ENCODE data around the gene DKKL1.

Gene DKKL1

GRCh38 chr19:49347835-49348234 is 15.8 kb upstream of the DKKL1 start:
- no peak overlapping the region for H3K4me3 ChIP-seq (ENCODE audit: low read depth in 1 of 2, low read length in 2 of 2)
- no peak overlapping the region for H3K4me2 ChIP-seq (ENCODE audit: insufficient read depth, low read length)
- TF ChIP-seq CTCF (IDR thresholded peaks at IDR 0.05; ENCODE audit: borderline replicate concordance, extremely low read depth, low read length, poor library complexity, severe bottlenecking) = no peak
- no peak for TF ChIP-seq EZH2 (IDR thresholded peaks at IDR 0.05; ENCODE audit: borderline replicate concordance, low read depth, low read length, severe bottlenecking)
- no peaks in the 10 kb centered on the region for H3K9me3 ChIP-seq (ENCODE audit: insufficient read depth, low read length, severe bottlenecking)
- H3K4me1 ChIP-seq (ENCODE audit: insufficient read depth, low read length) = no peaks in the 10 kb centered on the region
- DNase-seq (no peak), ATAC-seq (ENCODE audit: insufficient read depth, low read depth) (peak; percentile 35; the same call in 1 of the 3 replicates)
- H2AFZ ChIP-seq (ENCODE audit: low read depth, low read length) = no peak overlapping the region; the same call in 1 of the 2 replicates
- no peak overlapping the region for H3K27ac ChIP-seq (ENCODE audit: low read length)
- no peaks in the 10 kb centered on the region for H3K27me3 ChIP-seq (ENCODE audit: insufficient read depth, low read length, poor library complexity)
- no peak overlapping the region for H3K9ac ChIP-seq (ENCODE audit: low read depth, low read length)
- no peaks in the 10 kb centered on the region for H4K20me1 ChIP-seq (ENCODE audit: insufficient read depth, low read length)
- no peaks in the 10 kb centered on the region for H3K79me2 ChIP-seq (ENCODE audit: insufficient read depth, low read length)
- no peaks in the 10 kb centered on the region for H3K36me3 ChIP-seq (ENCODE audit: insufficient read depth, low read length)

GRCh38 chr19:49348305-49349189 is 15.1 kb upstream of the DKKL1 start:
- H4K20me1 ChIP-seq (ENCODE audit: insufficient read depth, low read length) = no peaks in the 10 kb centered on the region
- no peak for ATAC-seq (ENCODE audit: insufficient read depth, low read depth)
- TF ChIP-seq CTCF (IDR thresholded peaks at IDR 0.05; ENCODE audit: borderline replicate concordance, extremely low read depth, low read length, poor library complexity, severe bottlenecking) (no peak), EZH2 (IDR thresholded peaks at IDR 0.05; ENCODE audit: borderline replicate concordance, low read depth, low read length, severe bottlenecking) (no peak)
- H3K79me2 ChIP-seq (ENCODE audit: insufficient read depth, low read length) = no peaks in the 10 kb centered on the region
- H3K27ac ChIP-seq (ENCODE audit: low read length) = no peak overlapping the region
- H3K4me1 ChIP-seq (ENCODE audit: insufficient read depth, low read length) = no peaks in the 10 kb centered on the region
- no peak overlapping the region for H3K4me2 ChIP-seq (ENCODE audit: insufficient read depth, low read length)
- no peaks in the 10 kb centered on the region for H3K9me3 ChIP-seq (ENCODE audit: insufficient read depth, low read length, severe bottlenecking)
- no peak for DNase-seq
- no peak overlapping the region for H2AFZ ChIP-seq (ENCODE audit: low read depth, low read length)
- H3K27me3 ChIP-seq (ENCODE audit: insufficient read depth, low read length, poor library complexity) = no peaks in the 10 kb centered on the region
- no peak overlapping the region for H3K9ac ChIP-seq (ENCODE audit: low read depth, low read length)
- H3K4me3 ChIP-seq (ENCODE audit: low read depth in 1 of 2, low read length in 2 of 2) = no peak overlapping the region
- no peaks in the 10 kb centered on the region for H3K36me3 ChIP-seq (ENCODE audit: insufficient read depth, low read length)

- Histone ChIP-seq H3K9ac (ENCODE audit: low read depth, low read length) (no peak overlapping the region), H3K36me3 (ENCODE audit: insufficient read depth, low read length) (no peaks in the 10 kb centered on the region), H4K20me1 (ENCODE audit: insufficient read depth, low read length) (no peaks in the 10 kb centered on the region), H3K9me3 (ENCODE audit: insufficient read depth, low read length, severe bottlenecking) (no peaks in the 10 kb centered on the region), H3K4me3 (ENCODE audit: low read depth in 1 of 2, low read length in 2 of 2) (no peak overlapping the region), H3K4me1 (ENCODE audit: insufficient read depth, low read length) (no peaks in the 10 kb centered on the region), H3K4me2 (ENCODE audit: insufficient read depth, low read length) (no peak overlapping the region), H3K27me3 (ENCODE audit: insufficient read depth, low read length, poor library complexity) (no peaks in the 10 kb centered on the region), H3K27ac (ENCODE audit: low read length) (no peak overlapping the region), H2AFZ (ENCODE audit: low read depth, low read length) (no peak overlapping the region), H3K79me2 (ENCODE audit: insufficient read depth, low read length) (no peaks in the 10 kb centered on the region)
- DNase-seq (no peak), ATAC-seq (ENCODE audit: insufficient read depth, low read depth) (no peak)
- no peak for TF ChIP-seq EZH2 (IDR thresholded peaks at IDR 0.05; ENCODE audit: borderline replicate concordance, low read depth, low read length, severe bottlenecking)
These were observed 14.1 kb upstream of the DKKL1 start for GRCh38 chr19:49349567-49349966.

GRCh38 chr19:49355909-49356353 is 7.7 kb upstream of the DKKL1 start:
- Histone ChIP-seq H3K9me3 (ENCODE audit: insufficient read depth, low read length, severe bottlenecking) (no peaks in the 10 kb centered on the region), H4K20me1 (ENCODE audit: insufficient read depth, low read length) (no peaks in the 10 kb centered on the region), H3K9ac (ENCODE audit: low read depth, low read length) (no peak overlapping the region), H2AFZ (ENCODE audit: low read depth, low read length) (no peak overlapping the region; the same call in 1 of the 2 replicates), H3K36me3 (ENCODE audit: insufficient read depth, low read length) (no peaks in the 10 kb centered on the region), H3K79me2 (ENCODE audit: insufficient read depth, low read length) (no peaks in the 10 kb centered on the region), H3K4me3 (ENCODE audit: low read depth in 1 of 2, low read length in 2 of 2) (no peak overlapping the region), H3K4me2 (ENCODE audit: insufficient read depth, low read length) (no peak overlapping the region), H3K4me1 (ENCODE audit: insufficient read depth, low read length) (no peaks in the 10 kb centered on the region), H3K27ac (ENCODE audit: low read length) (no peak overlapping the region), H3K27me3 (ENCODE audit: insufficient read depth, low read length, poor library complexity) (no peaks in the 10 kb centered on the region)
- no peak for TF ChIP-seq EZH2 (IDR thresholded peaks at IDR 0.05; ENCODE audit: borderline replicate concordance, low read depth, low read length, severe bottlenecking)
- no peak for TF ChIP-seq CTCF (IDR thresholded peaks at IDR 0.05; ENCODE audit: borderline replicate concordance, extremely low read depth, low read length, poor library complexity, severe bottlenecking)
- ATAC-seq (ENCODE audit: insufficient read depth, low read depth) = no peak
- peak; percentile 16 for DNase-seq

Measured in DND-41 (cell line).